CD14-positive monocyte (primary cell): ENCODE data around the gene TXNDC11. TPM values are rescaled to one million over a fixed set of nuclear protein-coding genes. Genes with fewer than 3 reads are reported as not detected.

Experiments
- DNase-seq, 3 donors: peaks; one replicate each; pipeline ENCODE4 v3.0.0-alpha.2; 2011 to 2022
- H2AFZ ChIP-seq: 2 replicates; pipeline ENCODE4 v1.6.0; 2012; ENCODE audit warnings: mild to moderate bottlenecking, low read depth, low read length, inconsistent platforms; ENCODE audit not compliant: insufficient read depth, poor library complexity, severe bottlenecking
- H3K27ac ChIP-seq, 2 donors: 1 replicate in 1 of 2; 2 replicates in 1 of 2; pipeline ENCODE4 v1.5.1; 2012 to 2013; ENCODE audit warnings: low read length in 2 of 2, control low read depth in 1 of 2, inconsistent platforms in 1 of 2, low read depth in 1 of 2, mild to moderate bottlenecking in 1 of 2
- H3K27me3 ChIP-seq, 2 donors: one replicate each; pipeline versions ENCODE4 v1.6.0 to v1.6.1; 2011 to 2013; ENCODE audit warnings: low read length in 2 of 2; ENCODE audit not compliant: control insufficient read depth in 2 of 2, insufficient read depth in 2 of 2
- H3K36me3 ChIP-seq, 2 donors: replicated peaks in 1 of 2; 1 replicate in 1 of 2; 2 replicates in 1 of 2; pipeline versions ENCODE4 v1.5.1 to v1.6.1; 2012 to 2013; ENCODE audit warnings: low read length in 2 of 2, control low read depth in 1 of 2, inconsistent platforms in 1 of 2, mild to moderate bottlenecking in 1 of 2; ENCODE audit not compliant: insufficient read depth in 2 of 2, control insufficient read depth in 1 of 2
- H3K4me1 ChIP-seq, 2 donors: 1 replicate in 1 of 2; 2 replicates in 1 of 2; pipeline versions ENCODE4 v1.5.1 to v1.6.1; 2012 to 2013; ENCODE audit warnings: low read length in 2 of 2, control low read depth in 1 of 2, inconsistent platforms in 1 of 2, mild to moderate bottlenecking in 1 of 2, moderate library complexity in 1 of 2; ENCODE audit not compliant: insufficient read depth in 2 of 2, control insufficient read depth in 1 of 2
- H3K4me2 ChIP-seq: replicated peaks from 2 replicates; pipeline ENCODE3; 2012; ENCODE audit warnings: low read length, moderate library complexity, mild to moderate bottlenecking; ENCODE audit not compliant: poor library complexity, severe bottlenecking; ENCODE audit errors: extremely low read depth
- H3K4me3 ChIP-seq, 3 experiments: fragments of 200-600 bp in 1 of 3; sonication (generic) in 1 of 3; replicated peaks in 1 of 3; 1 replicate in 2 of 3; 2 replicates in 1 of 3; pipeline ENCODE4 v1.5.1; 2011 to 2013; ENCODE audit warnings: low read length in 3 of 3, mild to moderate bottlenecking in 3 of 3, control low read depth in 2 of 3, low read depth in 2 of 3, inconsistent platforms in 1 of 3, moderate library complexity in 1 of 3
- H3K79me2 ChIP-seq: 2 replicates; pipeline ENCODE4 v1.6.0; 2012; ENCODE audit warnings: mild to moderate bottlenecking, control low read depth, inconsistent platforms, low read length, moderate library complexity; ENCODE audit not compliant: insufficient read depth
- H3K9ac ChIP-seq: 2 replicates; pipeline ENCODE4 v1.6.0; 2017; ENCODE audit warnings: low read length, mild to moderate bottlenecking; ENCODE audit not compliant: insufficient read depth, poor library complexity, severe bottlenecking
- H3K9me3 ChIP-seq, 2 donors: replicated peaks in 1 of 2; 1 replicate in 1 of 2; 2 replicates in 1 of 2; pipeline versions ENCODE4 v1.5.1 to v1.6.1; 2012 to 2013; ENCODE audit warnings: low read length in 2 of 2, control low read depth in 1 of 2; ENCODE audit not compliant: control insufficient read depth in 1 of 2, insufficient read depth in 1 of 2
- H4K20me1 ChIP-seq: 2 replicates; pipeline ENCODE4 v1.6.0; 2012; ENCODE audit warnings: mild to moderate bottlenecking, low read length, control low read depth, moderate library complexity; ENCODE audit not compliant: insufficient read depth
- H3K27ac Mint-ChIP-seq, 7 donors: one replicate each; pipeline ENCODE4 v1.8.0; 2020; ENCODE audit warnings: mild to moderate bottlenecking in 7 of 7, mixed read lengths in 7 of 7, moderate library complexity in 6 of 7, inconsistent platforms in 2 of 7
- H3K27me3 Mint-ChIP-seq, 3 donors: one replicate each; pipeline ENCODE4 v1.8.0; 2021 to 2022; ENCODE audit warnings: low read depth in 3 of 3, mild to moderate bottlenecking in 3 of 3, mixed read lengths in 3 of 3, moderate library complexity in 3 of 3, inconsistent platforms in 1 of 3
- H3K36me3 Mint-ChIP-seq, 2 donors: one replicate each; pipeline ENCODE4 v1.8.0; 2020; ENCODE audit warnings: mixed read lengths in 2 of 2, inconsistent platforms in 1 of 2, mild to moderate bottlenecking in 1 of 2
- H3K4me1 Mint-ChIP-seq: one replicate; pipeline ENCODE4 v1.8.0; 2020; ENCODE audit warnings: mild to moderate bottlenecking, mixed read lengths
- H3K4me3 Mint-ChIP-seq, 2 donors: one replicate each; pipeline ENCODE4 v1.8.0; 2020; ENCODE audit warnings: mild to moderate bottlenecking in 2 of 2, mixed read lengths in 2 of 2, moderate library complexity in 1 of 2
- H3K9me3 Mint-ChIP-seq, 7 donors: one replicate each; pipeline ENCODE4 v1.8.0; 2020 to 2022; ENCODE audit warnings: mixed read lengths in 7 of 7, mild to moderate bottlenecking in 6 of 7, moderate library complexity in 6 of 7, inconsistent platforms in 2 of 7
- CTCF ChIP-seq: fragments of 200-600 bp; IDR thresholded peaks from one replicate; pipeline ENCODE4 v1.8.0; 2022; ENCODE audit warnings: antibody characterized with exemption, mild to moderate bottlenecking
- WGBS: methylation state at CpG from one replicate; pipeline ENCODE4 v1.1.5; 2013; ENCODE audit warnings: missing lambda C conversion rate; ENCODE audit not compliant: insufficient coverage; 5-methylcytosine and 5-hydroxymethylcytosine counted together
- intact Hi-C, 2 donors: fragments of 100-400 bp; cut with micrococcal nuclease; formaldehyde crosslinking; loops; one replicate each; pipeline versions ENCODE4 v1.15.0 to v1.15.1; 2023
- polyA plus RNA-seq, 3 donors: library from polyadenylated mRNA; depleted of rRNA in 1 of 3; unstranded in 2 of 3; stranded (reverse) in 1 of 3; fragments of 300-500 nt in 2 of 3; fragments of >200 nt in 1 of 3; fragmentation: Illumina TruSeq in 2 of 3; gene quantifications; 1 replicate in 2 of 3; 2 replicates in 1 of 3; pipeline ENCODE4 v1.2.3, GENCODE V29; 2012 to 2021

Gene TXNDC11
- polyA plus RNA-seq, 3 donors, result 32.9 to 60.0 (median 40.6) TPM

- Histone ChIP-seq H3K9ac (peak overlapping the region; percentile 29), H3K4me3 (peak overlapping the region in 1 of 3 experiments; percentile 53), H3K9me3 (no peaks in the 10 kb centered on the region), H3K27ac (peak overlapping the region; percentile 65 to 80), H3K4me2 (peak overlapping the region; percentile 35), H2AFZ (peak overlapping the region; percentile 21), H4K20me1 (no peaks in the 10 kb centered on the region), H3K27me3 (no peaks in the 10 kb centered on the region), H3K36me3 (peaks cover 56 to 79% of the 10 kb centered on the region in 2 donors), H3K4me1 (peaks cover 23 to 25% of the 10 kb centered on the region in 2 donors), H3K79me2 (peaks cover 41% of the 10 kb centered on the region)
- H3K27me3 Mint-ChIP-seq, result peaks cover 0 to 1% (median 0%) of the 10 kb centered on the region in 3 donors
- DNase-seq, result peak; percentile 66 to 82 (median 82)
- no peaks in the 10 kb centered on the region for H3K9me3 Mint-ChIP-seq
- peaks cover 20% of the 10 kb centered on the region for H3K4me1 Mint-ChIP-seq
- intact Hi-C loops, result no loop called here
- H3K4me3 Mint-ChIP-seq, result peak overlapping the region; percentile 45 to 62
- WGBS, result no CpG with 5 or more reads among the region's 3 CpGs
- no peak for TF ChIP-seq CTCF
- peak overlapping the region; percentile 83 to 95 (median 92) for H3K27ac Mint-ChIP-seq
- H3K36me3 Mint-ChIP-seq, result peaks cover 73 to 82% of the 10 kb centered on the region in 2 donors
These were observed 53.4 kb downstream of the TXNDC11 start for GRCh38 chr16:11689031-11689840.

- WGBS, result no CpG with 5 or more reads among the region's 1 CpG
- H3K4me3 ChIP-seq, result peak overlapping the region in 1 of 3 experiments; percentile 53
- H4K20me1 ChIP-seq, result no peaks in the 10 kb centered on the region
- Mint-ChIP-seq H3K4me3 (no peak overlapping the region), H3K36me3 (peaks cover 75 to 82% of the 10 kb centered on the region in 2 donors), H3K4me1 (peaks cover 21% of the 10 kb centered on the region), H3K27ac (peak overlapping the region in 1 of 7 donors; percentile 83), H3K27me3 (no peaks in the 10 kb centered on the region), H3K9me3 (no peaks in the 10 kb centered on the region)
- intact Hi-C loops, result no loop called here
- H3K36me3 ChIP-seq, result peaks cover 63 to 79% of the 10 kb centered on the region in 2 donors
- H3K79me2 ChIP-seq, result peaks cover 41% of the 10 kb centered on the region
- peak overlapping the region; percentile 35 for H3K4me2 ChIP-seq
- H3K27me3 ChIP-seq, result no peaks in the 10 kb centered on the region
- peaks cover 23 to 25% of the 10 kb centered on the region in 2 donors for H3K4me1 ChIP-seq
- peak overlapping the region; percentile 21 for H2AFZ ChIP-seq
- H3K9ac ChIP-seq, result no peak overlapping the region
- TF ChIP-seq CTCF, result no peak
- H3K27ac ChIP-seq, result peak overlapping the region in 1 of 2 donors; percentile 80
- H3K9me3 ChIP-seq, result no peaks in the 10 kb centered on the region
- no peak for DNase-seq
These were observed 54.2 kb downstream of the TXNDC11 start for GRCh38 chr16:11688520-11688886.
